DMS114 treated with DMSO at 0.1 percent for 48 hours (cell line): ENCODE measurements around the gene LLGL1.

Experiments used
- DNase-seq: peaks from one replicate; lab custom pipeline; 2025; ENCODE audit not compliant: unreplicated experiment; lab: John Stamatoyannopoulos, UW

The LLGL1 gene

GRCh38 chr17:18225121-18225641, at the start of gene LLGL1:
TSS of gene LLGL1 (plus strand) at chr17:18225635. CDS start at chr17:18225683, 48 bp downstream.
- peak; percentile 38 for DNase-seq

- DNase-seq, result no peak
Observed at GRCh38 chr17:18176176-18176575, 49.3 kb upstream of the LLGL1 start.

DNA sequence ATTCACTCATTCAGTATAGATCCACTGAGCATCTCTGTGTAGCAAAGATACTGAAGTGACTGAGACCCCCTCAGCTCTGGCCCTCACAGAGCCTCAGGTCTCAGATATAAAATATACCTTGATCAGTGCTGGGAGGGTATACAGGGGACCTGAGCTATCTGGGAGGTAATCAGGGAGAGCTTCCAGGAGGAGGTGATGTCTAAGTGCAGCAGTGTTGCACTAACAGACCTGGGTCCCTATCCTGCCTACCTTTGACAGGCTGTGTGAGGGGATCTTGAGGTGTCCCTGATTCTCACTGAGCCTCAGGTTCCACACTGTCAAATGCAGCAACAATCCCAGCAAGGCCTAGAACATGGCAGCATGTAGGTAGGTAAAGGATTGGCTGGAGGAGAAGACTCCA, 48.3 kb upstream of the LLGL1 start:
- DNase-seq, result no peak

DNA sequence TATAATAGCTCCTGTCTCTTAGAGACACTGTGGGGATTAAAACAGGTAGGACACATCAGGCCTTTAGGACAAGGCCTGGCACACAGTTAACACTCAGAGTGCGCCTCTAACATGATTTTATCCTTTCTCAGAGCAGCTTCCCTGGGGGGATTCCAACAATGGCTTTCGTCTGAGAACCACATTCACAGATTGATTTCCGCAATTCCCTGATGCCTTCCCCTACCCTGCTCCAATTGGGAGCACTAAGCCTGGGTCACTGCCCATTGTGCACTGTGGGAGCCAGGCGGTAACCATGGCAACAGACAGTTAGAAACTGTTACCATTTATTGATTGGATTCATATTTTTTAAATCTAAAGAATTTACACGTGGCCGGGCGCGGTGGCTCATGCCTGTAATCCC, 47.7 kb upstream of the LLGL1 start:
- no peak for DNase-seq

DNA sequence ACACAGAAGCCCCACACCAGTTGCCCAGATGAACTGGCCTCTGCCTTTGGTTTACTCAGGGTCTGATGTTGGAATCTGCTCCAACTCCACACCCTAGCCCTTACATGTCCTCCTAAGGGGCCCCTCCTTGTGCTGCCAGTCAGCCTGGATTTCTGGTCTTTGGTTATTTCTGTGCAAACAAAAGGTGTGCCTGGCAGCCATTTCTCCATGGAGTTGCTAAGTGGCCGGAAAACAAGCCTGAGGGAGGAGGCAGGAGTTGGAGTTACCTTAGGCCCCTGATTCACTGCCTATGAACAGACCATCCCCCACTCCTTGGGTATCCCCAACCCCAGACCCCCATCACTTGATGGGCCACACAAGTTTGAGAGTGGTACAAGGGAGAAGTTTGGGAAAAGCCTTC, 46.2 kb upstream of the LLGL1 start:
- DNase-seq, result no peak

- no peak for DNase-seq
Observed at GRCh38 chr17:18179804-18180203, 45.6 kb upstream of the LLGL1 start.

DNA sequence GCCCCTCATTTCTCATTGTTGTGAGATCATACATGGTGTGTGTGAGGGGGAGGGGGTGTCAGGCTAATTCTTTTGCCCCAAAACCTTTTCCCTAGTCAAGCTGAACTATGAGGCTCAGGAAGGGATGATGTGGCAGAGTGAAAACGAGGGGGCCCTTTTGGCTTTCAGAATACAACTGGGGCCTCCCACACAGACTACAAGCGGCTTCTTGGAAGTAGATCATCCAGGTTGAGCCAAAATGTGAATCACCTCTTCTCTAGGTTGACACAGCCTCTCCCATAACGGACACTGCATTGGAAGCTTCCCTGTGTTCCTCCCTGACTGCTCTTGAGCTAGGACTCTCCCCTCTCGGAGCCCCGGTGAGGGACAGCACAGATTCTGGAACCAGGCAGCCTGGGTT, 44.1 kb upstream of the LLGL1 start:
- DNase-seq, result no peak

DNA sequence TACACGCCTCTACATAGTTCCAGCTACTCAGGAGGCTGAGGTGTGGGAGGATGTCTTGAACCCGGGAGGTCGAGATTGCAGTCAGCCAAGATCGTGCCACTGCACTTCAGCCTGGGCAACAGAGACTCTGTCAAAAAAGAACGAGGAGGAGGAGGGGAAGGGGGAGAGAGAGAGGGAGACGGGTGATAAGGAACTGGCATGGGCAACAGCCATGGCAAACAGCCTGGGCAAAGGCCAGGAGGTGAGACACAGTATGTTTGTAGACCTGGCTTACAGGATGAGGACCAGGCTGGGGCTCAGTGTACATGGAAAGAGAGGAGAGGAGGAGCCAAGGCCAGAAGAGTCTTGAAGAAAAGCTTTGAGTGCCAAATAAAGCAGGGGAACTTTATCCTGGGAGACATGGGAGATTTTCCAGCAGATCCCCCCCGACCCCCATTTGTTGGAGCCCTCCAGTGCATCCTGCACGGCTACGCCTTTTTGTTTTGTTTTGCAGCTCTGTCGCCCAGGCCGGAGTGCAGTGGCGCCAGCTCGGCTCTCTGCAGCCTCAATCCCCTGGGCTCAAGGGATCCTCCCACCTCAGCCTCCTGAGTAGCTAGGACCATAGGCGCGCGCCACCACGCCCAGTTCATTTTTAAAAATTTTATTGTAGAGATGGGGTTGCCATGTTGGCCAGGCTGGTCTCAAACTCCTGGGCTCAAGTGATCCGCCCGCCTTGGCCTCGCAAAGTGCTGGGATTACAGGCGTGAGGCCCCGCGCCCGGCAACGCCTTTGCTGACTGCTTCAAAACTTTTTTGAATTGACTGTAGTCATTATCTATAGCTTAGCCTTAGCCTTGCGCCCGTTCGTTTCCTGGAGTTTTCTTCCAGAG, 43.1 kb upstream of the LLGL1 start:
- DNase-seq, result no peak

- DNase-seq, result no peak
Observed at GRCh38 chr17:18182978-18183333, 42.5 kb upstream of the LLGL1 start.

GRCh38 chr17:18183334-18184142, 41.9 kb upstream of the LLGL1 start, which contains the start of gene ALKBH5:
TSS of gene ALKBH5 (plus strand) at chr17:18183828. CDS start at chr17:18184244, 416 bp downstream.
- DNase-seq, result peak; percentile 76

- no peak for DNase-seq
Observed at GRCh38 chr17:18184143-18185031, 41.0 kb upstream of the LLGL1 start.

GRCh38 chr17:18185391-18185790, 40.0 kb upstream of the LLGL1 start:
- DNase-seq, result no peak

GRCh38 chr17:18185832-18186626, 39.4 kb upstream of the LLGL1 start:
- DNase-seq, result no peak

GRCh38 chr17:18186627-18186982, 38.8 kb upstream of the LLGL1 start:
- DNase-seq, result no peak

- no peak for DNase-seq
Observed at GRCh38 chr17:18187226-18187625, 38.2 kb upstream of the LLGL1 start.

- DNase-seq, result no peak
Observed at GRCh38 chr17:18187821-18188761, 37.3 kb upstream of the LLGL1 start.

GRCh38 chr17:18190628-18191235, 34.7 kb upstream of the LLGL1 start:
- DNase-seq, result no peak

DNA sequence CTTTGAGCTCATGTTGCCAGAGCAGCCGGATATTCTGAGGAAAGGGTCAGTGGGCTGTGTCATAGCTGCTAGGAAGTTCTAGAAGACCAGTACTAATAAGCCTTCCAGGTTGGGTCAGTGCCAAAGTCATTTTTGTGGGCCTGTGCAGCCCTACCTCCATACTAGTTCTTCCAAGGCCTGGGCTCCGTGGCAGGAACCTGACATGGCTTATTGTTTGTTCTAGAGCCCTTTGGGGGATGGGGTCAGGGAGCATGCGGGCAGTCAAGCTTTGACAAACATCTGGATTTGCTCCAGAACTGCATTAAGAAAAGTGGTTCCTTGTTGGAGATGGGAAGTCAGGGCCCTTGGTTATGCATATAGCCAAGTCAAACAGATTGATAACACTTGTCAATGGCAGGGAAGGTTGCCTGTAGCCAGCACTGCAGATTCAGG, 34.2 kb upstream of the LLGL1 start:
- DNase-seq, result no peak

DNA sequence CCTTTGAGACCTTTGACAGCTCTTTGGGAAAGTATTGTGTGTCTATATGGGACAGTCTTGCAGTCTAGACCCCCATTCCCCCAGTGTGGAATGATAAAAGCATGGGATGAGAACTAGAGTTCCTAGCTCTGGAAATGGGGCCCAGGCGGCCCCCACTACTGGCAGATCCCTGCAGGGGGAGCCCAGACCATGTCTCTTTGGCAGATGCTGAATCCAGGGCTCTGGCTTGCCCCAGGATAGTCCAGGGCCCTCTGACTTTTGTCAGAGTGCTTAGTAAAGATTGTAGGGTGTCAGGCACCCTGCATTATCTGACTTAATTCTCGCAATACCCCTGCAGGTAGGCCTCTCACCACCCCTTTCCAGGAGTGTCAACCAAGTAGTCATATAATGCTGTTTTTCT, 33.5 kb upstream of the LLGL1 start:
- no peak for DNase-seq
